G401 (cell line): ENCODE results near the gene ARPC1B. TPM values are rescaled to one million over a fixed set of nuclear protein-coding genes. Genes with fewer than 3 reads are reported as not detected.
"Not testable (repeated sequence)": the region's sequence is repeated elsewhere in the genome, so short reads cannot be mapped to it uniquely, and the experiment has no call there.

Experiments used
- DNase-seq: peaks from one replicate; pipeline ENCODE4 v3.0.0-alpha.2; 2015; ENCODE audit warnings: low spot score
- in situ Hi-C: cut with HindIII; loops from 2 replicates; pipeline ENCODE4 v1.10.0; 2016; ENCODE audit warnings: low sequenced_read_pairs, mixed read lengths
- total RNA-seq: library from RNA; depleted of rRNA; stranded (reverse); fragments of >200 nt; shearing (Covaris generic); gene quantifications from 2 replicates; pipeline ENCODE4 v1.2.3, GENCODE V29; 2014

The ARPC1B gene
- total RNA-seq, 1 experiment from 2014 or later = 281 TPM

DNA sequence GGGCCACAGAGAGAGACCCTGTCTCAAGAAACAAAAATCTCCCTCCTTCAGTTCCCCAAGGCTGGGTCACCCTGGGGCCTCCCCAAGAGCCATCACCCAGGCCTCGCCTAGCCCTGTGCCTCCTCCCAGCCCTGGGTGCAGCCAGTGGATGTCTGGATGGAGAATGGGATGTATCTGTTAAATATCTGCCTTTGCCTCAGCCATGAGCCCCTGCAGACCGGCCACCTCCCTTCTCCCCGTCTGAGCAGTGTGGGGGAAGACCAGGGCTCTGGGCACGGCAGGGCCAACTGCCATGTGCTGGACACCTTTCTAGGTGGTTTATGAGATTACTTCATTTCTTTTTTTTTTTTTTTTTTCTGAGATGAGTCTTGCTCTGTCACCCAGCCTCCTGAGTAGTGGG, 10.0 kb downstream of the ARPC1B start:
- in situ Hi-C loops = no loop called here
- no peak for DNase-seq

DNA sequence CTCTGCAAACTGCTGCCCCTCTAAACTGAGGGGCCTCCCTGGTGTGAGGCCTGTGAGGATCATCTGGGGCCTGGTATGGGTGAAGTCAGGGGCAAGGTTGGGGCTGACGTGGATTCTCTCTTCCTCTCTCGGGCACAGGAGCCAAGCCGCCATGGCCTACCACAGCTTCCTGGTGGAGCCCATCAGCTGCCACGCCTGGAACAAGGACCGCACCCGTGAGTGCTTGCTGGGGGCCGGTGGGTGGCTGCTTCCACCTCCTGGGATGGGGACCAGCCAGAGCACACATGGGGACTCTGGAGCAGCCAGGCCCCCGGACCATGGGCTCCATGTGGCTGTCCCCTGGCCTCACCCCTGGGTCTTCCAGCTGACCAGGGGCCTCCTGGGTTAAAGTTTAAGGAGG, 11.0 kb downstream of the ARPC1B start:
- in situ Hi-C loops = no loop called here
- no peak for DNase-seq

DNA sequence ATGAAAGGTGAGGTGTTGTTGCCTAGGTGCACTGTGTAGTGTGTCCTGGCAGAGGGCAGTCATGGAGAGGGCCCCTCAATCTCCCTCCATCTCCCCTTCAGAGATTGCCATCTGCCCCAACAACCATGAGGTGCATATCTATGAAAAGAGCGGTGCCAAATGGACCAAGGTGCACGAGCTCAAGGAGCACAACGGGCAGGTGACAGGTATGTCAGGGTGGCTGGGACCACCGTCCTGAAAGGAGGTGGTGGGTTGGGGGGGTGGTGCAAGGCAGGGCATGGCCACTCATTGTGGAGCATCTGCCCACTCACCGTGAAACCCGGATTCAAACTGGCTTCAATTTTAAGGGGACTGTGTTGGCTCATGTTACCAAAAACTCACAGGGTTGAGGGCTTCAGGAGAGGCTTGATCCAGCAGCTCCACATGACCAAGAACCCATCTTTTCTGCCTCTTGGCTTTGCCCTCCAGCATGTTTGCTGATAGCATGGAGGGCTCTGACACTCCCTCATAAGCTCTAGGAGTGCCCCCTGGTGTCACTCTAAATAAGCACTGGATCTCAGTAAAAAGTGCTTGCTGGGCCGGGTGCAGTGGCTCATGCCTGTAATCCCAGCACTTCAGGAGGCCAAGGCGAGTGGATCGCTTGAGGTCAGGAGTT, 12.2 kb downstream of the ARPC1B start:
- in situ Hi-C loops = no loop called here

DNA sequence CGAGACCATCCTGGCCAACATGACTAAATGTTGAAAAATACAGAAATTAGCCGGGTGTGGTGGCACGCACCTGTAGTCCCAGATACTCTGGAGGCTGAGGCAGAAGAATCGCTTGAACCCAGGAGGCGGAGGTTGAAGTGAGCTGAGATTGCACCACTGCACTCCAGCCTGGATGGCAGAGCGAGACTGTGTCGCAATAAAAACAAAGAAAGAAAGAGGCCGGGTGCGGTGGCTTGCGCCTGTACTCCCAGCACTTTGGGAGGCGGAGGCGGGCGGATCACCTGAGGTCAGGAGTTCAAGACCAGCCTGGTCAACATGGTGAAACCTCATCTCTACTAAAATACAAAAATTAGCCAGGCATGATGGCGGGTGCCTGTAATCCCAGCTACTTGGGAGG, 12.7 kb downstream of the ARPC1B start:
- in situ Hi-C loops, DNase-seq: not testable (repeated sequence)

More for the DNA sequence above, 12.2 kb downstream of the ARPC1B start:
- DNase-seq = no peak

DNA sequence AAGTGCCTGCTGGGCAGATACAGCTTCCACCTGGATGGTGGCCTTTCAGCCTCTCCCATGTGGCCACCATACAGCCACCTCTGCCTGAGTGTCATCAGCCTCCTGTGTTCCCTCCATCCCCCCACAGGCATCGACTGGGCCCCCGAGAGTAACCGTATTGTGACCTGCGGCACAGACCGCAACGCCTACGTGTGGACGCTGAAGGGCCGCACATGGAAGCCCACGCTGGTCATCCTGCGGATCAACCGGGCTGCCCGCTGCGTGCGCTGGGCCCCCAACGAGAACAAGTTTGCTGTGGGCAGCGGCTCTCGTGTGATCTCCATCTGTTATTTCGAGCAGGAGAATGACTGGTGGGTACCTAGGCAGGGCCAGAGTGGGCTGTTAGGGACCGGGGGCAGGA, 13.4 kb downstream of the ARPC1B start:
- DNase-seq = no peak
- in situ Hi-C loops = no loop called here

DNA sequence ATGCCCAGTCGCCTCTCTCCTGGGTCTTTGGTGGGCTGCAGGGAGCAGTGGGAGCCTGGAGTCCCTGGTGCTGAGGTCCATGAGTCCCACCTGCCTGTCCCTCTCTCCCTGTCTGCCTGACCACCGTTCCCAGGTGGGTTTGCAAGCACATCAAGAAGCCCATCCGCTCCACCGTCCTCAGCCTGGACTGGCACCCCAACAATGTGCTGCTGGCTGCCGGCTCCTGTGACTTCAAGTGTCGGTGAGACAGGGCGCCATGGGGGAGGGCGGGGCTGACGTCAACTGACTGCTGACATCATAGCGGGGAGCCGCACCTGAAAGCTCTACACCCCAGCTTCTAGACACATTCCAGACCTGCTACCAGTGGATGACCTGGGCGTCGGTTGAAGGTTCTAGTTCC, 15.2 kb downstream of the ARPC1B start:
- DNase-seq = no peak
- in situ Hi-C loops = no loop called here

DNA sequence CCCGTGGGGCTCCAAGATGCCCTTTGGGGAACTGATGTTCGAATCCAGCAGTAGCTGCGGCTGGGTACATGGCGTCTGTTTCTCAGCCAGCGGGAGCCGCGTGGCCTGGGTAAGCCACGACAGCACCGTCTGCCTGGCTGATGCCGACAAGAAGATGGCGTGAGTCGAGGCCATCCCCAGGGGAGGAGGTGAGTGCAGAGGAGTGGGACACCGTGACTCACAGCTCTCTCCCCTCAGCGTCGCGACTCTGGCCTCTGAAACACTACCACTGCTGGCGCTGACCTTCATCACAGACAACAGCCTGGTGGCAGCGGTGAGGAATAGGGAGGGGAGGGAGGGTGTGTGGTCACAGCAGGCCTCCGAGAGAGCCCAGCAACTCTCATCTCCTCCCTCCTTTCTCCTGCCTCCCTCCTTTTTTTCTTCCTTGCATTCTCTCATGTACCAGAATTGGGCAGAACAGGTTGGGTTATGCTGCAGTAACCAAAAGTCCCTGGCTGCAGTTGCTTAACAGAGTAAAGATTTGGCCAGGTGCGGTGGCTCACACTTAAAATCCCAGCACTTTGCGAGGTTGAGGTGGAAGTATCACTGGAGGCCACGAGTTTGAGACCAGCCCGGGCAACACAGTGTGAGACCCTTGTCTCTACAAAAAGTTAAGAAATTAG, 16.5 kb downstream of the ARPC1B start:
- DNase-seq = no peak
- in situ Hi-C loops = no loop called here

DNA sequence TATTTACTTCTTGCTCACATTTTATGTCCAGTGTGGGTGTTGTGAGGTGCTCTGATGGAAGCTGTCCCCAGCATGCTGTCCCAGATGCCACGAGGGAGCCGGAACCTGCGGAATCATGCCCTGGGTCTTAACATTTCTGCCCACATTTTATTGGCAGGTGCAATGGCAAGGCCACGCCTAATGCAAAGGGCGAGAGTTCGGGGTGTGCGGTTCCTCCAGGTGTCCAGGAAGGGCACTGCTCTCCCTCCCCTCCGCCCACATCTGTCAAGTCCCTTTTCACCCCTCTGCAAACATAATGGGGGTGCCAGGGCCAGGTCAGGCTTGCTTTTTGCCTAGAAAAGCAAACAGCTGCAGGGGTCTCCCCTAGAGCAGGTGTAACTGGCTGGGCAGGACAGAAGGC, 17.5 kb downstream of the ARPC1B start:
- in situ Hi-C loops = no loop called here
- no peak for DNase-seq

DNA sequence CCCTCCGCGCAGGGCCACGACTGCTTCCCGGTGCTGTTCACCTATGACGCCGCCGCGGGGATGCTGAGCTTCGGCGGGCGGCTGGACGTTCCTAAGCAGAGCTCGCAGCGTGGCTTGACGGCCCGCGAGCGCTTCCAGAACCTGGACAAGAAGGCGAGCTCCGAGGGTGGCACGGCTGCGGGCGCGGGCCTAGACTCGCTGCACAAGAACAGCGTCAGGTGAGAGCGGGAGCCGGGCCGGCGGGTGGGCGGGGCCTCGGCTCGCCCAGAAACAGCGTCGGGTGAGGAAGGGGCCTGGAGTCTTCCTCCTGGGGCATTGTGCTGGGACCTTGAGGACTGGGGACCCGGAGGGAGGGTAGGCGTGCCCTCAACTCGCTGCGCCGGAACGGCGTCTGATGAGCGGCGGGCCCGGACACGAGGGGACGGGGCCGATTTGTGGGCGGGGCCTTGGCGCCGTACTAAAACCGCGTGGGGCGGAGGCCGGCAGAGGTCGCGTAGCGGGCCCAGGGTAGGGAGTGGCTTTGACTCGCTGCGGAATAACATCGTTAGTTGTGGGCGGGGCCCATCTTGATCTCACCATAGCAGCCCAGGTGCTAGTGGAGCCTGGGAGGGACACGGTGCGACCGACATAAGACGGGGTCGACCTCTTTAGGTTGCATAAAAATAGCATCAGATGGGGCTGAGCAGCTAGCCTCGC, 18.3 kb downstream of the ARPC1B start:
- DNase-seq = peak; percentile 82
- in situ Hi-C loops = no loop called here

DNA sequence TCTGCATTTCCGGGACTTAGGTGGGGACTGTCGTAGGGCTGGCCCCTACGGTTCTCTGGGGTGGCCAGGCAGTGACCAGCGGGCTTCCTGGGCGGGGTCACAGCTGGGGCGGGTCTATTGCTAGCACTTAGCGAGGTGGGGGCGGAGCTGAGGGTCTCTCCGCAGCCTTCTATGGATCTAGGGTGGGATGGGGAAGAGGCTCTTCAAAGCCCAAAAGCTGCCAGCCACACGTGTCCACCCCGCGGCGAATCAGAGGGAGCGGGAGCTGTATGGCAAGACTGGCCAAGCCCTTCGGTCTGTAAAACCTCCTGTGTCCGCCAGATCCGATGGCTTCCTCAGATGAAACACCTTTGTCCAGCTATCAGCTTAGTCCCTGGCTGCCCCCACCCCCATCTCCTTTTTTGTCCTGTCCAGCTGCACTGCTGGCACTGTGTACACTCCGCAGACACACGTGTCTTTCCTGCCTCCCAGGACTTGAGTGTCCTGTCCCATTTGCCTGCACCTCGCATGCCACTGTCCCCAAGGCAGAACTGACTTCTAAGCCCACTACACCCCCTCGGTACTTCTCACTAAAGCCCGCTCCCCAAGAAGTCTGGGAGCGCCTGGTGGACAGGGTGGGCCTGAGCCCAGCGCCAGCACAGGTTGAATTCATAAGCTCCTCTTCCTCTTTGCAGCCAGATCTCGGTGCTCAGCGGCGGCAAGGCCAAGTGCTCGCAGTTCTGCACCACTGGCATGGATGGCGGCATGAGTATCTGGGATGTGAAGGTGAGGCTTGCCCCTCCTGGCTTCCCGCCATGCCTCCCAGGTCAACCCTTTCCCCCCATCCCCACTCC, 19.0 kb downstream of the ARPC1B start:
- peak; percentile 66 for DNase-seq
- in situ Hi-C loops = no loop called here

DNA sequence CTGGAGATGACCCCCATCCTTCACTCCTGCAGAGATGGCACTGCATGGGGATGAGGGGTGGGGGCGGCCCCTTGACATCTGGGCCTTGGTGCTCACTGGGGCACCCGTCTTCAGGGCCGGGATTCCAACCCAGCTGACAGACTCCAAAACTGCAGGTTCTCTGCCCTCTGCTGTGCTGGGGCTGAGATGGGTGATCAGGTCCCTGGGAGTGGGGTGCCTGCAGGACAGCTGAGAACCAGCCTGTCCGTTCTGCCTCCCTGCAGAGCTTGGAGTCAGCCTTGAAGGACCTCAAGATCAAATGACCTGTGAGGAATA, 19.6 kb downstream of the ARPC1B start:
- in situ Hi-C loops = no loop called here
- no peak for DNase-seq

DNA sequence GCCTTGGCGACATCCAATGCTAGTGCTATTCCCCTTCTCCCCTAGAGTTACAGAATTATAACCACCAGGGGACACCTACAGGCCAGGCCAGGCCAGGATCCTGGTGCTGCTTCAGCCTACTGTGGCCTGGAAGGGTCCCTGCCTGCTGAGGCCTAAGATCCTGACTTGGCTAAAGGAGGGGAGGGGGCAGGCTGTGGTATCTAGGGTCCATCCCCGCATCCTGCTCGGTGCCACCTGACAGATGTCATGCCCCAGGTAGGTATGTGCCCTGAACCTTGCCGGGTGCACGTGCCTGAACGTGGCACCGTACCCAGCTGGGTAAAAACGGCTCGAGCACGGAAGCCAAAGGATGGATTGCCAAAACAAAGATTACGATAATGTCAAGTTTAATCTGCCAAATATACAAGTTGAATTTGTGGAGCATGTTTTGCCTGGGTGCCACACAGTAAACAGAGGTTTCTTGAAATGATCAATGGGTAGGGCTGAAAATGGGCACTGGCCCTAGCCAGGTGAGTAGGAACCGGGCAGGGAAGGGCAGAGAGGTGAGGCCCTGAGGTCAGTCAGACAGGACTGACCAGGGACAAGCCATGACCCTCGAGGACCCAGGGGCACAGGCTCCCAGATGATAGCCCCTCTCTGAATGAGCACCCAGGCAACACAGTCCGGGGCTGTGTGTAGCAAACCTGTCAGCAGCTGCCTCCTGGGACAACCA, 21.2 kb downstream of the ARPC1B start:
- in situ Hi-C loops = no loop called here
- DNase-seq = no peak

DNA sequence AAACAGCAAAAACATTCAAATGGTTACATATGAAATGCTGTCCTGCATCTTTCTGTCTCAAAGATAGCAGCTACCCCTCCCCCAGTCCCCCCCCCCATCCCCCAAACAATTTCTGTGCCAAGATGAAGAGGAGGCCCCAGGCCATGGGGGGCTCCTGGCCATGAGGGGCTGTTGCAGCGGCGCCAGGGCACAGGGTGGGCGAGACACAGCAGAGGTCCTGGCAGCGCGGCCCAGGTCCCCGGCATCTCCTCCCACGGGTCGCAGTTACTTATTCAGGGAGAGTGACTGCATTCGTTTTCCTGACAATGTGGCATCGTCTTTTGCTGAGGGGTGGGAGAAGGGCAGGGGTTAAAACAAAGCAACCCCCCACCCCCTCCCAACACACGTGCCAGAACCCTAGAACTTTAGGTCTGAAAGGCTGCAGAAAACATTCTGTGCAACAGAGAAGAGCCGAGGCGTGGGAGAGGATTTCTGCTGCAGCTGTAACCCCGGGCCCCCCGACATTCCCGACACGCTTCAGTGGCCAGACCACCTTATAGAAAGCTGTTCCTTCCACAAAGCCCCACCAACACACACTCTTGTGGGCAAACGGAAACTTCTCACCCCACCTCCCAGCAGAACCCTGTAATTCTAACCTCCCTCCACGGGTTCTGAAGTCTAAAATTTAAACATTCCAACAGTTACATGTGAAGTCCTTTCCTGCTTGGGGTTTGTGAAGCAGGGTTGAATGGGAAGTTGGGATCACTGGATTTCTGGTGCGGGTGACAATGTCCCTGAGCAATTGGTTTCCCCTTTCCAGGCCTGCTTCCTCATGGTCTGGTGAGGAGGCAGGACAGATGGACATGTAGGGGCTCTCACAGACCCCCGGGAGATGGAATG, 22.1 kb downstream of the ARPC1B start:
- DNase-seq = no peak
- in situ Hi-C loops = no loop called here

DNA sequence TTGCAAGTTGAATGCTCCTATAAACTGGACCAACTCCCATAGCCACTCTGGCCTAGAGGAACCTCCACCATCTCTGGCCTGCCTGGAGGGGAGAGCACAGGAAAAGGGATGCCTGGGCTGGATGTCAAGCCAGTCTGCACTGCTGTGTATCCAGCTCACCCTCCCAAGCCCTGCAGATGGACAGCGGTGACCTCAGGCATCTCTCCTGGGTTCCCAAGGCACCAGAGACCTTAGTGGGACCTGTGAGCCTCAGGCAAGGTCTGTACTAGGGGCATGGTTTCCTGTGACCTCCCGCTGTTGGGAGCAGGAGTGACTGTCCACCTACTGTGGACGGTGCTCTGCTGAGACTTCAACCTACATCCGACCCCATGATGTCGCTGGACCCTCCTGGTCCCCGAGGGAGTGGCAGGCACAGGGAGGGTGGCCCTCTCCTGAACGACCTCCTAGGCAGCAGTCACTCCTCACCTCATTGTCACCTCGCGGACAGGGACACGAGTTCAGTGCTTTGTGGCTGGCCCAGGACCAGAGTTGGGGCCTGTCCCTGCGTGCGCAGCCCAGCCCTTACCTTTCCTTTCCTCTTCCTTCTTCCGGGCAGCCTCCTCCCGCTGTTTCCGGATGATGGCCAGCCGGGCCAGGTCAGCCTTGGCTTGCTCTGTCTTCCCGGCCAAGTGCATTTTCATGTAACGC, 22.9 kb downstream of the ARPC1B start:
- in situ Hi-C loops = no loop called here
- DNase-seq = no peak

DNA sequence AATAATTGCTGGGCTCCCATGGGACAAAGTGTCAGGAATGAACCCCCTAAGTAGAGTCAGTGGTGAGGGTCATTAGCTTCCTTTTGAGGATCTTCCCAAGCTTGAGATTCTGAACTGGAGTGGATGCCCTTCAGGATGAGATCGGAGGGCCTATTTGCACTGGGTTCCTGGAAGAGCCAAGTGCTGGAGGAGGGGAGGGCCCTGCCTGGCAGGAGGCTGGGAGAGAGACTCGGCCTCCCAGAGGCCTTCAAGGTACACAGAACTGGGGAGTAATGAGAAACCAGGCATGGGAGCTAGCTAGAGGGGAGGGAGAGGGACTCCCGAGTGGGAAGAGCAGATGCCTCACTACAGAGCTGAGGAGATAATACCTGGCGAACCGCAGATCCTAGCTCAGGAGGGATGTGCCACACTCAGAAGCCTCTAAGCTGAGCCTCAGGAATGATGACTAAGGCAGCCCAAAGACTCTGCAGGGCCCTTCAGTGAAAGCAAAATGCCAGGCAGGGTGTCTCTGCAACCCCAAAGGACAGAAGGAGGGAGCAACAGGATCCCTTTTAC, 24.4 kb downstream of the ARPC1B start:
- no peak for DNase-seq

DNA sequence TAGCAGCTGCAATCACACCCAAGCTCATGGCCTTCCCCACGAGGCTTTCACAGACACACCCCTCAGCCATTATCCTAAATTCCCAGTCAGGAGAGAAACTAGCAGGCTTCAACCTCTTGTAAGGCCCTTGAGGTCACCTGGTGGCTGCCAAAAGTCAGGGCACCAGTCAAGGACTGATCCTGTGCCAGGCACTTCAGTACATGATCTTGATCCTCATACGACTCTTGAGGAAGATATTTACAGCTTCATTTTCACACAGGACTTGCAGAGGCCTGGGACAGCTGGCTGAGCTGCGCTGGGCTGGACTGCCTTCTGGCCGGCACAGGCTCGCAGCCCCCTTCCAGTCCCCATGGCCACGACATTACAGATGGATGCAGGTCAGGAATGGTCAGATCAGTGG, 25.1 kb downstream of the ARPC1B start:
- no peak for DNase-seq
- in situ Hi-C loops = no loop called here

More for the DNA sequence above, 24.4 kb downstream of the ARPC1B start:
- in situ Hi-C loops = no loop called here

DNA sequence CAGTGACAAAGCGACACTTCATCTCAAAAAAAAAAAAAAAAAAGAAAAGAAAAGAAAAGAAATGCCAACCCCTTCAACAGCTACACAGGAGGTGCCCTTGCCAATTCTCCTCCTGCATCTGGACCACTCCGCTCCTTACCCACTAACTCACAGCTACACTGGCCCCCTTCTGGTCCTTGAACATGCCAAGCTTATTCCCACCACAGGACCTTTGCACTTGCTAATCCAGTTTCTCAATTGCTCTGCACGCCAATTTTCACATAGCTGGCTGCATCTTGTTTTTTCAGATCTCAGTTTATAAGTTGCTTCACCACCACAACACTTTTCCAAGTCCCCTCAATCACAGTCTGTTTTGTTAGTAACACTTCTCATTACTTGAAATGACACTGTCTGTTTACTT, 28.3 kb downstream of the ARPC1B start:
- in situ Hi-C loops = no loop called here
- DNase-seq = no peak

DNA sequence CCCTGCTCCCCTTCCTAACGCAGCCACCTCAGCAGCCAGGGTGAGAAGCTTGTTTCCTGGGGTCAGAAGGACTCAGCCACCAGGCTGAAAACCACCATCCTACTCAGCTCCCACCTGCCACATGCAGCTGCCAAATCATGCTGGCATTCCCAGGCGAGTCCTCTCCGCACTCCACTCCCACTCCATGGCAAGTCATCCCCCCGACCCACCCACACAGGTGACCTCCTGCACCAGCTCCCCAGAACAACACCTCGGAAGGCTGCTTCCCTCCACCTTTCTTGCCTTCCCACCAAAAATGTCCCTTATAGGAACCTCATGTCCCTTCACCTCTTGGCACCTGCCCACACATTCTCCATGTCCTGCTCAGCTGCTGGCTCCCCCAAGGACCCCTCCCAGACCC, 29.2 kb downstream of the ARPC1B start:
- no peak for DNase-seq
- in situ Hi-C loops = no loop called here
